Measurements from ENCODE around the gene PCDHGA10.

DNA sequence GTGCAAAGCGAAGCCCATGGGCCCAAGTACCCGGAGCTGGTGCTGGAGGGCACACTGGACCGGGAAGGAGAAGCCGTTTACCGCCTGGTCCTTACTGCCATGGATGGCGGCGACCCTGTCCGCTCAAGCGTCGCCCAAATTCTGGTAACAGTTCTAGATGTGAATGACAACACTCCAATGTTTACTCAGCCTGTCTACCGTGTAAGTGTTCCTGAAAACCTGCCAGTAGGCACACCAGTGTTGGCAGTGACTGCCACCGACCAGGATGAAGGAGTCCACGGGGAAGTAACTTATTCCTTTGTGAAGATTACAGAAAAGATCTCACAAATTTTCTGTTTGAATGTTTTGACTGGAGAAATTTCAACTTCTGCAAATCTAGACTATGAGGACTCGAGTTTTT is 38.2 kb upstream of the PCDHGA10 start:
- TF ChIP-seq ESRRB (CRISPR knock-in tag; IDR thresholded peaks at IDR 0.05; ENCODE audit: borderline replicate concordance) (no peak), ETV6 (IDR thresholded peaks at IDR 0.05; ENCODE audit: borderline replicate concordance in 1 of 2, low read depth in 2 of 2, low read length in 1 of 2) (no peak), ETV6 (CRISPR knock-in tag; IDR thresholded peaks at IDR 0.05; ENCODE audit: borderline replicate concordance) (no peak), CEBPB (tag; IDR thresholded peaks at IDR 0.05) (no peak), CTBP1 (IDR thresholded peaks at IDR 0.05; ENCODE audit: borderline replicate concordance) (no peak), CTCF (IDR thresholded peaks at IDR 0.05 in 2 of 3, conservative IDR thresholded peaks at IDR 0.05 in 1 of 3; ENCODE audit: insufficient read depth in 2 of 3, low read depth in 1 of 3, low read length in 3 of 3) (no peak), PPARD (CRISPR knock-in tag; IDR thresholded peaks at IDR 0.05) (no peak)
